GM13977 (cell line): Measurements from ENCODE around the gene RSBN1L.

Source experiments
- DNase-seq: peaks from one replicate; pipeline ENCODE4 v3.0.0; 2012; ENCODE audit warnings: low spot score
- in situ Hi-C: fragments of 300-500 bp; cut with MboI; formaldehyde crosslinking; loops from one replicate; pipeline ENCODE4 v1.12.0; 2022; ENCODE audit warnings: low sequenced_read_pairs, low pct_unique_long_range_greater_than_20kb, mixed read lengths, inconsistent platforms; ENCODE audit not compliant: unreplicated experiment
- TF ChIP-seq, protein P1 (sequence below): IDR thresholded peaks from 2 replicates; pipeline ENCODE4 v1.5.1; 2012; ENCODE audit warnings: mild to moderate bottlenecking, control low read depth; ENCODE audit not compliant: insufficient read depth; ENCODE audit errors: extremely low read depth, missing control alignments

The RSBN1L gene

DNA sequence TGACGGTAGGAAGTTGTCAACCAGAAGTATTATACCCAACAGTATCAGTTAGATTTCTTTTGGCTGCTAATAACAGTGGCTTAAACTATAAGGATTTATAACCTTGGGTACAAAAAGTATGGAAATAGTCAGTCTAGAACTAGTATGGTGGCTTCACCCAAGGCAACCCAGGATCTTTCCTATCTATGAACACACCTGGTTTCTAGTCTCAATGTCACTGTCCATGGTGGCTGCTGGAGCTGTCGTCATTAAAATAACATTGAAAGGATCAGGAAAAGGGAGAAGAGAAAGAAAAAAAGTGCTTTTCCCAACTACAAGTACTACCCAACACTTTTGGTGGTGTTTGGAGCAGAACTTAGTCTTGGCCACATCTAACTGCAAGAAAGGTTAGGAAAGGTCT, 130.0 kb downstream of the RSBN1L start:
- DNase-seq: no peak
- in situ Hi-C loops: no loop called here
- TF ChIP-seq, protein P1, sequence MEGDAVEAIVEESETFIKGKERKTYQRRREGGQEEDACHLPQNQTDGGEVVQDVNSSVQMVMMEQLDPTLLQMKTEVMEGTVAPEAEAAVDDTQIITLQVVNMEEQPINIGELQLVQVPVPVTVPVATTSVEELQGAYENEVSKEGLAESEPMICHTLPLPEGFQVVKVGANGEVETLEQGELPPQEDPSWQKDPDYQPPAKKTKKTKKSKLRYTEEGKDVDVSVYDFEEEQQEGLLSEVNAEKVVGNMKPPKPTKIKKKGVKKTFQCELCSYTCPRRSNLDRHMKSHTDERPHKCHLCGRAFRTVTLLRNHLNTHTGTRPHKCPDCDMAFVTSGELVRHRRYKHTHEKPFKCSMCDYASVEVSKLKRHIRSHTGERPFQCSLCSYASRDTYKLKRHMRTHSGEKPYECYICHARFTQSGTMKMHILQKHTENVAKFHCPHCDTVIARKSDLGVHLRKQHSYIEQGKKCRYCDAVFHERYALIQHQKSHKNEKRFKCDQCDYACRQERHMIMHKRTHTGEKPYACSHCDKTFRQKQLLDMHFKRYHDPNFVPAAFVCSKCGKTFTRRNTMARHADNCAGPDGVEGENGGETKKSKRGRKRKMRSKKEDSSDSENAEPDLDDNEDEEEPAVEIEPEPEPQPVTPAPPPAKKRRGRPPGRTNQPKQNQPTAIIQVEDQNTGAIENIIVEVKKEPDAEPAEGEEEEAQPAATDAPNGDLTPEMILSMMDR: no peak

DNA sequence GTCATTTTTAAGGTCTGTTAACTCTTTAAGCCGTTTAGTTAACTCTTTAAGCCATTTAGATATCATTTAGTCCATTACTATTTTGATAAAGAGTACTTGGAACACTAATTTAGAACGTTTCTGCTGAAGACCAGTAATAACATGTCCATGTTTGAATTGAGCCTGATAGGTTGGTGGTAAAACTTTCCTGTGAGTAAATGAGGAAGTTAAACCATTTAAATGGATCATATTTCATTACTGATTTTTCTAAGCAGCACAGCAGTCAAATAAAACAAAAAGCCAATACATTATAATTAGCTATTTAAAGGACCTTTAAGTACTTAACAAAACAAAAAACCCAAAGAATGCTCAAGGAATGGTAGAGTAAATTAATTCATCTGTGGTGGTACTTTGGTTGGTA, 131.7 kb downstream of the RSBN1L start:
- no peak for DNase-seq
- in situ Hi-C loops: no loop called here

DNA sequence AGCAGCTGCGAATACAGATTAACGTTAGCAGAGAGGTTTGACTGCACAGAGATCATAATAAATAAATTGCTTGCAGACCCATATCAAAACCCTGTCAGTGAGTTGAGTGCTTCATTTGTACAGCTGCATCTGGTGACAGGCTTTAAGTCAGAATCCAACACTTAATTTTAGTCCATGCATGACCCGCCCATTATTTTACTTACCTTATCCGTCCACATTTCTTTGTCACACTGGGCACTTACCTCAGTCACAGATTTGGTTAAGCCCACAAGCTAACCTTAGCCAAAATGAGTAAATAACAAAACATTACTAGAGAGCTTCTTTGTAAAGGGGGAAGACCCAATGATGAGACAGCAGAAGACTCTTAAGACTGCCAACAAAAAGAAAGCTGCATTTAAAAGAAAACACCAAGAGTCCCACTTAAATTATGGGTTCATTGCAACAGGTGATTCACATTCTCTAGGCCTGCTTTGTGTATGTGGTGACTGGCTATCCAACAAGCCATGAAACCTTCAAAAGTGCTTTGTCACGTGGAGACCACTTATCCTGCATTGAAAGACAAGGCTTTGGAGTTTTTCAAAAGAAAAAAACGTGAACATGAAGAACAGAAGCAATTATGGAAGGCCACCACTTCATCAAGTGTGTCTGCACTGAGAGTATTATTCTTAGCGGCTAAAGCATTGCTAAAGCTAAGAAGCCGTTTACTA, 134.5 kb downstream of the RSBN1L start:
- no peak for DNase-seq
- TF ChIP-seq, protein P1: no peak
- in situ Hi-C loops: no loop called here

More for the DNA sequence above, 131.7 kb downstream of the RSBN1L start:
- TF ChIP-seq, protein P1: no peak

DNA sequence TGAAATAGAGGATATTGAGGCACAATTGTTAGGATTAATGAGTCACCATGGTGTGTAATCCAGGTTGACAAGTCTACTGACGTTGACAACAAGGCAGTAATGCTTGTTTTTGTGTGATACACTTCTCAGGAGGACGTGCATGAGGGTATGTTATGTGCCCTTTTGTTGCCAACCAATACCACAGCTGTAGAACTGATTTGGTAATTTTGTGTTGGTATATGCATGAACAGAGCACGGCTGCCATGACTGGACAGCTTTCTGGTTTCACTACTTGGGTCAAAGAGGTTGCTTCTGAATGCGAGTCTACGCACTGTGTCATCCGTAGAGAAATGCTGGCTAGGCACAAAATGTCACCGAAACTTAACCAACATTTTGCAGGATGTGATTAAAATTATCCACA, 135.2 kb downstream of the RSBN1L start:
- in situ Hi-C loops: no loop called here
- no peak for DNase-seq
- TF ChIP-seq, protein P1: no peak

DNA sequence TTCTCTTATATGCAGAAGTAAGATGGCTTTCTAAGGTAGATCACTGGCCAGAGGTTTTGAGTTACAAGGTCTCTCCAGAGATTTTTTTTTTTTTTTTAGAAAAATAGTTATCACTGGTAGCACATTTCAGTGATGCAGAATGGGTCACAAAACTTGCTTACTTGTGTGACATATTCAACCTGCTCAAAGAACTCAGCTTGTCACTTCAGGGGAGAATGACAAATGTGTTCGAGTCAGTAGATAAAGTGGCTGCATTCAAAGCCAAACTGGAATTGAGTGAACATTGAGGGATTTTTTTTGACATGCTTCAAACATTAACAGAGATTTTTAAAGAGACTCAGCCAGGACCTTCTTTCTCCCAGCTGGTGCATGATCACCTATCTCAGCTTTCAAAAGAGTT, 135.7 kb downstream of the RSBN1L start:
- no peak for DNase-seq
- in situ Hi-C loops: no loop called here
- TF ChIP-seq, protein P1: no peak
